ENCODE data around the gene PTBP1. TPM values are rescaled to one million over a fixed set of nuclear protein-coding genes. Genes with fewer than 3 reads are reported as not detected.

Gene PTBP1
- total RNA-seq, 1 experiment from 2014 or later = 680 TPM

GRCh38 chr19:802498-803098 lies 5.3 kb downstream of the PTBP1 start (continued):
- TF ChIP-seq RELA (CRISPR knock-in tag; IDR thresholded peaks at IDR 0.05; ENCODE audit: borderline replicate concordance) (no peak), NFATC4 (CRISPR knock-in tag; IDR thresholded peaks at IDR 0.05) (no peak), ZNF121 (CRISPR knock-in tag; IDR thresholded peaks at IDR 0.05) (no peak), GABPB1 (CRISPR knock-in tag; IDR thresholded peaks at IDR 0.05) (no peak), TEAD4 (CRISPR knock-in tag; IDR thresholded peaks at IDR 0.05) (no peak), USF2 (CRISPR knock-in tag; IDR thresholded peaks at IDR 0.05) (no peak)

GRCh38 chr19:803099-803561 lies 5.9 kb downstream of the PTBP1 start:
- no peaks in the 10 kb centered on the region for H3K9me3 Mint-ChIP-seq
- H3K4me3 Mint-ChIP-seq = 0 out of 2 replicates have a peak overlapping the region, but pooled peaks have one; percentile 8
- DNase-seq (ENCODE audit: low spot score) (no peak), ATAC-seq (no peak)
- ChIA-PET POLR2A (interaction anchor here (0.9 kb wide), 1 partner anchor 10 kb away, joined by 5 read pairs; no protein-coding TSS in a partner anchor), CTCF (interaction anchor here (0.7 to 1.1 kb wide), 2 partner anchors 34 to 58 kb away, joined by 4 to 5 read pairs; no protein-coding TSS in a partner anchor)
- no peaks in the 10 kb centered on the region for H3K27me3 Mint-ChIP-seq (ENCODE audit: low read depth)
- no peak for TF ChIP-seq PRDM15 (CRISPR knock-in tag; IDR thresholded peaks at IDR 0.05)
- TF ChIP-seq ZNF281 (CRISPR knock-in tag; IDR thresholded peaks at IDR 0.05) = no peak
- no peak for TF ChIP-seq EMX1 (CRISPR knock-in tag; IDR thresholded peaks at IDR 0.05)
- H3K36me3 Mint-ChIP-seq = peaks cover 63% of the 10 kb centered on the region
- H3K4me1 Mint-ChIP-seq = peaks cover 40% of the 10 kb centered on the region
- peak overlapping the region; percentile 95 for H3K27ac Mint-ChIP-seq

- no peaks in the 10 kb centered on the region for H3K9me3 Mint-ChIP-seq
- peaks cover 40% of the 10 kb centered on the region for H3K4me1 Mint-ChIP-seq
- POLR2A ChIA-PET = interaction anchor here (1.1 kb wide), 1 partner anchor 9 kb away, joined by 4 read pairs; no protein-coding TSS in a partner anchor
- CTCF ChIA-PET = interaction anchor here (0.7 to 1.1 kb wide), 2 partner anchors 34 to 58 kb away, joined by 4 to 5 read pairs; no protein-coding TSS in a partner anchor
- peak overlapping the region; percentile 86 for H3K27ac Mint-ChIP-seq
- H3K36me3 Mint-ChIP-seq = peaks cover 61% of the 10 kb centered on the region
- no peak for DNase-seq (ENCODE audit: low spot score)
- no peak overlapping the region for H3K4me3 Mint-ChIP-seq
- ATAC-seq = no peak
- no peaks in the 10 kb centered on the region for H3K27me3 Mint-ChIP-seq (ENCODE audit: low read depth)
- TF ChIP-seq RELA (CRISPR knock-in tag; IDR thresholded peaks at IDR 0.05; ENCODE audit: borderline replicate concordance) (no peak), GABPB1 (CRISPR knock-in tag; IDR thresholded peaks at IDR 0.05) (no peak), ZNF671 (CRISPR knock-in tag; IDR thresholded peaks at IDR 0.05) (no peak), CDX4 (CRISPR knock-in tag; IDR thresholded peaks at IDR 0.05; ENCODE audit: borderline replicate concordance) (no peak), KAT7 (CRISPR knock-in tag; IDR thresholded peaks at IDR 0.05; ENCODE audit: borderline replicate concordance) (no peak), NR2C2 (CRISPR knock-in tag; IDR thresholded peaks at IDR 0.05) (no peak), CREB1 (CRISPR knock-in tag; IDR thresholded peaks at IDR 0.05) (no peak), NR1H2 (CRISPR knock-in tag; IDR thresholded peaks at IDR 0.05) (no peak), CREM (CRISPR knock-in tag; IDR thresholded peaks at IDR 0.05) (no peak), SMAD3 (CRISPR knock-in tag; IDR thresholded peaks at IDR 0.05; ENCODE audit: borderline replicate concordance) (no peak), ERG (CRISPR knock-in tag; IDR thresholded peaks at IDR 0.05) (no peak), ZNF396 (CRISPR knock-in tag; IDR thresholded peaks at IDR 0.05; ENCODE audit: borderline replicate concordance) (no peak)
Measured at GRCh38 chr19:803686-804418, 6.6 kb downstream of the PTBP1 start.
